ENCODE measurements around the gene CERK.

- TF ChIP-seq SIN3A (IDR thresholded peaks at IDR 0.05; ENCODE audit: borderline replicate concordance, insufficient read depth, low read length) (no peak), TAF1 (IDR thresholded peaks at IDR 0.05; ENCODE audit: borderline replicate concordance, insufficient read depth, low read length) (no peak), REST (IDR thresholded peaks at IDR 0.05; ENCODE audit: insufficient read depth in 1 of 2, low read depth in 2 of 2, low read length in 2 of 2) (no peak), POLR2AphosphoS5 (IDR thresholded peaks at IDR 0.05; ENCODE audit: low read depth, low read length) (no peak), FOXP2 (optimal IDR thresholded peaks at IDR 0.05; ENCODE audit: borderline replicate concordance, extremely low read depth, extremely low read length, insufficient read depth) (no peak)
These were observed 99.2 kb downstream of the CERK start for GRCh38 chr22:46638601-46639431.

Data from PFSK-1 (cell line).